ENCODE results near the gene TNFRSF25. TPM values are rescaled to one million over a fixed set of nuclear protein-coding genes. Genes with fewer than 3 reads are reported as not detected.
"Not testable (repeated sequence)": the region's sequence is repeated elsewhere in the genome, so short reads cannot be mapped to it uniquely, and the experiment has no call there.

TNFRSF25 gene
- total and polyA plus RNA-seq, 2 donors (not counting 1 experiment from before 2014, with no cell fraction given) = 0.24 to 1.5 TPM

DNA sequence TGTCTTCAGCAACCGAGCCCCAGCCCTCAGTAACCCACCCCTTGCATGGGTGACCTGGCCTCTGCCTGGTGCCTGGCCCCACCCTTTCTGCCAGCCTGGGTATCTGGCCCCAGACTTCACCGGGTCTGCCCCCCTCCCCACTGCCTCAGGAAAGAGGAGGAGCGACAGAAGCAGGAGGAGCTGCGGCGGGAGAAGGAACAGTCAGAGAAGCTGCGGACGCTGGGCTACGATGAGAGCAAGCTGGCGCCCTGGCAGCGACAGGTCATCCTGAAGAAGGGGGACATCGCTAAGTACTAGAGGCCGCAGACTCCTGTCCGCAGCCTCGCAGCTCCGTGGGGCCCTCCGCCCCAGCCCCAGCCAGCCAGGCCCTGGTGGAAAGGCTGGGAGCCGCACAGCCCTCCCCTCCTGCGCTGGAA is 6.1 kb downstream of the TNFRSF25 start:
- Histone ChIP-seq H3K4me3 (replicated peaks in 1 of 4; ENCODE audit: control extremely low read depth in 1 of 4, insufficient read depth in 1 of 4, low read depth in 3 of 4, low read length in 4 of 4) (no peak overlapping the region), H3K27me3 (ENCODE audit: control insufficient read depth, insufficient read depth, low read length) (peaks cover 22% of the 10 kb centered on the region), H3K4me1 (ENCODE audit: control insufficient read depth, extremely low read depth, insufficient read depth, low read length) (no peaks in the 10 kb centered on the region), H3K79me2 (ENCODE audit: control insufficient read depth, insufficient read depth, low read length) (no peaks in the 10 kb centered on the region), H3K9me3 (ENCODE audit: control insufficient read depth, insufficient read depth, low read depth, low read length) (no peaks in the 10 kb centered on the region), H3K36me3 (ENCODE audit: control insufficient read depth, insufficient read depth, low read length) (no peaks in the 10 kb centered on the region), H3K27ac (ENCODE audit: insufficient read depth, low read length) (no peak overlapping the region), H4K20me1 (ENCODE audit: control insufficient read depth, extremely low read depth, insufficient read depth, low read length) (no peaks in the 10 kb centered on the region), H3K9ac (ENCODE audit: insufficient read depth, low read length) (no peak overlapping the region), H3K4me2 (ENCODE audit: extremely low read depth, insufficient read depth, low read length) (no peak overlapping the region), H2AFZ (ENCODE audit: low read length) (no peak overlapping the region)
- no peak for DNase-seq (ENCODE audit: low read depth in 2 of 2)
- peak; percentile 76 for TF ChIP-seq EZH2 (IDR thresholded peaks at IDR 0.05; ENCODE audit: low read length, missing control alignments)
- TF ChIP-seq, protein P1, sequence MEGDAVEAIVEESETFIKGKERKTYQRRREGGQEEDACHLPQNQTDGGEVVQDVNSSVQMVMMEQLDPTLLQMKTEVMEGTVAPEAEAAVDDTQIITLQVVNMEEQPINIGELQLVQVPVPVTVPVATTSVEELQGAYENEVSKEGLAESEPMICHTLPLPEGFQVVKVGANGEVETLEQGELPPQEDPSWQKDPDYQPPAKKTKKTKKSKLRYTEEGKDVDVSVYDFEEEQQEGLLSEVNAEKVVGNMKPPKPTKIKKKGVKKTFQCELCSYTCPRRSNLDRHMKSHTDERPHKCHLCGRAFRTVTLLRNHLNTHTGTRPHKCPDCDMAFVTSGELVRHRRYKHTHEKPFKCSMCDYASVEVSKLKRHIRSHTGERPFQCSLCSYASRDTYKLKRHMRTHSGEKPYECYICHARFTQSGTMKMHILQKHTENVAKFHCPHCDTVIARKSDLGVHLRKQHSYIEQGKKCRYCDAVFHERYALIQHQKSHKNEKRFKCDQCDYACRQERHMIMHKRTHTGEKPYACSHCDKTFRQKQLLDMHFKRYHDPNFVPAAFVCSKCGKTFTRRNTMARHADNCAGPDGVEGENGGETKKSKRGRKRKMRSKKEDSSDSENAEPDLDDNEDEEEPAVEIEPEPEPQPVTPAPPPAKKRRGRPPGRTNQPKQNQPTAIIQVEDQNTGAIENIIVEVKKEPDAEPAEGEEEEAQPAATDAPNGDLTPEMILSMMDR (conservative IDR thresholded peaks at IDR 0.05 in 1 of 2, IDR thresholded peaks at IDR 0.05 in 1 of 2; ENCODE audit: low read depth in 1 of 2, low read length in 2 of 2) = no peak

GRCh38 chr1:6456800-6457466 is 9.0 kb downstream of the TNFRSF25 start:
- Histone ChIP-seq H3K4me3 (replicated peaks in 1 of 4; ENCODE audit: control extremely low read depth in 1 of 4, insufficient read depth in 1 of 4, low read depth in 3 of 4, low read length in 4 of 4) (no peak overlapping the region), H2AFZ (ENCODE audit: low read length) (no peak overlapping the region), H3K36me3 (ENCODE audit: control insufficient read depth, insufficient read depth, low read length) (no peaks in the 10 kb centered on the region), H3K4me1 (ENCODE audit: control insufficient read depth, extremely low read depth, insufficient read depth, low read length) (no peaks in the 10 kb centered on the region), H3K4me2 (ENCODE audit: extremely low read depth, insufficient read depth, low read length) (no peak overlapping the region), H3K9ac (ENCODE audit: insufficient read depth, low read length) (no peak overlapping the region), H4K20me1 (ENCODE audit: control insufficient read depth, extremely low read depth, insufficient read depth, low read length) (no peaks in the 10 kb centered on the region), H3K27me3 (ENCODE audit: control insufficient read depth, insufficient read depth, low read length) (peaks cover 26% of the 10 kb centered on the region), H3K9me3 (ENCODE audit: control insufficient read depth, insufficient read depth, low read depth, low read length) (no peaks in the 10 kb centered on the region), H3K79me2 (ENCODE audit: control insufficient read depth, insufficient read depth, low read length) (no peaks in the 10 kb centered on the region), H3K27ac (ENCODE audit: insufficient read depth, low read length) (no peak overlapping the region)
- TF ChIP-seq EZH2 (IDR thresholded peaks at IDR 0.05; ENCODE audit: low read length, missing control alignments) = no peak
- TF ChIP-seq, protein P1 (conservative IDR thresholded peaks at IDR 0.05 in 1 of 2, IDR thresholded peaks at IDR 0.05 in 1 of 2; ENCODE audit: low read depth in 1 of 2, low read length in 2 of 2) = no peak
- DNase-seq (ENCODE audit: low read depth in 2 of 2) = no peak

GRCh38 chr1:6455752-6456520 is 10.0 kb downstream of the TNFRSF25 start:
- H3K36me3 ChIP-seq (ENCODE audit: control insufficient read depth, insufficient read depth, low read length); H3K4me1 ChIP-seq (ENCODE audit: control insufficient read depth, extremely low read depth, insufficient read depth, low read length); H3K4me2 ChIP-seq (ENCODE audit: extremely low read depth, insufficient read depth, low read length); H3K4me3 ChIP-seq (replicated peaks in 1 of 4; ENCODE audit: control extremely low read depth in 1 of 4, insufficient read depth in 1 of 4, low read depth in 3 of 4, low read length in 4 of 4); H3K79me2 ChIP-seq (ENCODE audit: control insufficient read depth, insufficient read depth, low read length); H3K9me3 ChIP-seq (ENCODE audit: control insufficient read depth, insufficient read depth, low read depth, low read length); H4K20me1 ChIP-seq (ENCODE audit: control insufficient read depth, extremely low read depth, insufficient read depth, low read length); H2AFZ ChIP-seq (ENCODE audit: low read length); H3K27ac ChIP-seq (ENCODE audit: insufficient read depth, low read length); DNase-seq (ENCODE audit: low read depth in 2 of 2); H3K9ac ChIP-seq (ENCODE audit: insufficient read depth, low read length): not testable (repeated sequence)
- peaks cover 27% of the 10 kb centered on the region for H3K27me3 ChIP-seq (ENCODE audit: control insufficient read depth, insufficient read depth, low read length)

Measured in fibroblast of lung (primary cell).